K562 (cell line): ENCODE results near the gene KLRD1.

Experiments used
- ZBTB17 ChIP-seq: fragments of 450-650 bp; formaldehyde crosslinking; IDR thresholded peaks from 2 replicates; pipeline ENCODE4 v1.4.0; 2020; ENCODE audit warnings: mild to moderate bottlenecking
- TF ChIP-seq, protein P1 (sequence below): sonication (generic); formaldehyde crosslinking; IDR thresholded peaks from 2 replicates; pipeline ENCODE4 v1.8.0; 2022; ENCODE audit warnings: missing genetic modification reagents, mild to moderate bottlenecking, borderline replicate concordance

DNA sequence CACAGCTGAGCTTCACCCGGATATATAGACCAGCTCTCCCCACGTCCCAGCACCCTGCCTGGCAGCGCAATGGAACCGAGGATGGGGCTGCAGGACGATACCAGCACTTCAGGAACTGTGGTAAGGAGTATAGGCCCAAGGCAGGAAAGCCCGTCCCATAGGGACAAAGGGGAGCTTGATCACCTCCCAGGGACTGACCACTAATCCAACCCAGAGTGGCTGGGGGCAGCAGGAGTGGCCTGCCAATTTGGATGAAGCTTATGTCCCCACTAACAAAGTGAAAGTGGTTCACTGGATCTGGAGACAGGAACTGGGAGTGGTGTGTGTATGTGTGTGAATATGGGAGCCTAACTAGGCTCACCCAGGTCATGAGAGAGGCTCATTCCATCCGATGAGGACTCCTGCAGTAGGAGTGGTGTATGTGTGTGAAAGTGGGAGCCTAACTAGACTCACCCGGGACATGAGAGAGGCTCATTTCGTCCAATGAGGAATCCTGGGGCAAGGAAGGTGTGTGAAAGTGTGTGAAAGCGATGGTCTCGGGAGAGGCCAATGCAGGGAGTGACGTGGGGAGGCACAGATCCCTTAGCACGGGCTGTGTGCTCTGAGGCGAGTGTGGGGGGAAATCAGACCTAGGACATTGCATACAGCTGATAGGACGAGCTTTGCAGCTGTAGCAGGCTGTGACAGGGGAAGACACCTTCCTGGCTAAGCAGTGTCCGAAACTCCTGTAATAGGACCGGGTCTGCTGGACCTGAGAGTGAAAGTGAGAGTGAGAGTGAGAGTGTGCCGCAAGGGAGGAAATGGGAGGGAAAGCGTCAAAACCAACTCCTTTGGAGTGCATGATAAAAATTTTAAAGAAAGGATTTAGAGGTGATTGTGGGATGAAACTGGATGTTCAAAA is 56.5 kb downstream of the KLRD1 start:
- no peak for TF ChIP-seq ZBTB17 (CRISPR knock-in tag)
- TF ChIP-seq, protein P1, sequence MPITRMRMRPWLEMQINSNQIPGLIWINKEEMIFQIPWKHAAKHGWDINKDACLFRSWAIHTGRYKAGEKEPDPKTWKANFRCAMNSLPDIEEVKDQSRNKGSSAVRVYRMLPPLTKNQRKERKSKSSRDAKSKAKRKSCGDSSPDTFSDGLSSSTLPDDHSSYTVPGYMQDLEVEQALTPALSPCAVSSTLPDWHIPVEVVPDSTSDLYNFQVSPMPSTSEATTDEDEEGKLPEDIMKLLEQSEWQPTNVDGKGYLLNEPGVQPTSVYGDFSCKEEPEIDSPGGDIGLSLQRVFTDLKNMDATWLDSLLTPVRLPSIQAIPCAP: no peak
